ENCODE data around the gene OR10J1.

OR10J1 gene

DNA sequence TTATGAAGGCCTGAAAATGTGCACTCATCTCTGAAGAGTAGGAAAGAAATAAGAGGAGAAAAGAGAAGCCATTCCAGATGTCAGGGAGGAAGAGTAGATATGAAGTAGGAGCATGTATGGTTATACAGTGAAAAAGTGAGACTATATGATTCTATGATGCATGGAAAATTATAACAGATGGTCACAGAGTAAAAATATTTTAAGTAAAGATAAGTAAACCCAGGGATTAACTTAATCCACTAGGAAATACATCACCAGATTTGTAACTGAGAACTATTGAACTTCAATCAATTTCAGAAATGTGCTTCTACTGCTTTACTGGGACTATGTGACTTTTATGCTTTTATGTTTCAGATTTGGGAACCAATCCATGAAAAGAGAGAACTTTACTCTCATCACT lies at the start of gene OR10J1:
Gene OR10J1, plus strand, starts transcription at position 301 of the 400 bp plus-strand sequence. Its CDS starts 70 bp downstream, at position 371.
- CTCF ChIA-PET, result no interaction called here
- no peak for DNase-seq (ENCODE audit: extremely low spot score)
- TF ChIP-seq SP1 (IDR thresholded peaks at IDR 0.05) (no peak), L3MBTL2 (conservative IDR thresholded peaks at IDR 0.05) (no peak), LEF1 (IDR thresholded peaks at IDR 0.05; ENCODE audit: borderline replicate concordance) (no peak), NFRKB (IDR thresholded peaks at IDR 0.05) (no peak), FOXM1 (IDR thresholded peaks at IDR 0.05; ENCODE audit: borderline replicate concordance) (no peak), BHLHE40 (IDR thresholded peaks at IDR 0.05; ENCODE audit: borderline replicate concordance) (no peak), ELF4 (IDR thresholded peaks at IDR 0.05) (no peak), TARDBP (IDR thresholded peaks at IDR 0.05) (no peak), ZNF384 (IDR thresholded peaks at IDR 0.05) (no peak)
- TF ChIP-seq, protein P1, sequence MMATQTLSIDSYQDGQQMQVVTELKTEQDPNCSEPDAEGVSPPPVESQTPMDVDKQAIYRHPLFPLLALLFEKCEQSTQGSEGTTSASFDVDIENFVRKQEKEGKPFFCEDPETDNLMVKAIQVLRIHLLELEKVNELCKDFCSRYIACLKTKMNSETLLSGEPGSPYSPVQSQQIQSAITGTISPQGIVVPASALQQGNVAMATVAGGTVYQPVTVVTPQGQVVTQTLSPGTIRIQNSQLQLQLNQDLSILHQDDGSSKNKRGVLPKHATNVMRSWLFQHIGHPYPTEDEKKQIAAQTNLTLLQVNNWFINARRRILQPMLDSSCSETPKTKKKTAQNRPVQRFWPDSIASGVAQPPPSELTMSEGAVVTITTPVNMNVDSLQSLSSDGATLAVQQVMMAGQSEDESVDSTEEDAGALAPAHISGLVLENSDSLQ (IDR thresholded peaks at IDR 0.05), result no peak
- POLR2A ChIA-PET, result no interaction called here

GRCh38 chr1:159406821-159407220 lies 32.7 kb upstream of the OR10J1 start:
- ChIA-PET POLR2A (no interaction called here), CTCF (no interaction called here)
- no peak for DNase-seq (ENCODE audit: extremely low spot score)
- TF ChIP-seq LEF1 (IDR thresholded peaks at IDR 0.05; ENCODE audit: borderline replicate concordance) (no peak), FOXK2 (IDR thresholded peaks at IDR 0.05) (no peak), SUZ12 (IDR thresholded peaks at IDR 0.05) (no peak), ARNT (IDR thresholded peaks at IDR 0.05) (no peak), SP1 (IDR thresholded peaks at IDR 0.05) (no peak), ELF4 (IDR thresholded peaks at IDR 0.05) (no peak), L3MBTL2 (conservative IDR thresholded peaks at IDR 0.05) (no peak), NFRKB (IDR thresholded peaks at IDR 0.05) (no peak), TARDBP (IDR thresholded peaks at IDR 0.05) (no peak), FOXA1 (IDR thresholded peaks at IDR 0.05) (no peak), FOXM1 (IDR thresholded peaks at IDR 0.05; ENCODE audit: borderline replicate concordance) (no peak)

DNA sequence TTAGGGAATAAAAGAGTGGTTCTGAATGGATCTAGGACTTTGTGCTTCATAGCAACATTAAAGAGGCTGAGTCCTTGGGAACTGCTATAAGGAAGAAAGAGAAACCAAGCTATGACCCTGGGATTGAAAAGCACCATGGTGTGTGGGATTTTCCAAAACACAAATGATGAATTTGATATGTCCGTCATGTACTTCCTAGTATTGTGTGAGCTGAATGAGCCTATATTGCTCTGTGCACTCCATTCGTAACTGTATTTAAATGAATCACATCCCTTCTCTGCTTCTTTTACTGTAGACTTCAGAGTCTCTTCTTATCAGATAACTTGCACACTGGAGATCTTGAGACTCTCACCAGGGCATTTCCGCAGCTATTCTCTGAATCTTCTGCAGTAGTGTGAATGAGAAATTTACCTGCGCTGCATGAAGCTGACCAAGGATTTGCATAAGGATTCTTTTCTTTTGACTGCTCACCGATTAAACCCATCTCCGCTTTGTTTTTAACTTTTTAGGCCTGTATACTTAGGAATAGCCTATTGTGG lies 30.6 kb upstream of the OR10J1 start:
- no peak for DNase-seq (ENCODE audit: extremely low spot score)
- TF ChIP-seq FOXK2 (IDR thresholded peaks at IDR 0.05) (no peak), ELF4 (IDR thresholded peaks at IDR 0.05) (no peak), BHLHE40 (IDR thresholded peaks at IDR 0.05; ENCODE audit: borderline replicate concordance) (no peak), FOXA1 (IDR thresholded peaks at IDR 0.05) (no peak), L3MBTL2 (conservative IDR thresholded peaks at IDR 0.05) (no peak), ZNF384 (IDR thresholded peaks at IDR 0.05) (no peak), SUZ12 (IDR thresholded peaks at IDR 0.05) (no peak), ARNT (IDR thresholded peaks at IDR 0.05) (no peak), NFRKB (IDR thresholded peaks at IDR 0.05) (no peak), SP1 (IDR thresholded peaks at IDR 0.05) (no peak)
- TF ChIP-seq, protein P1 (IDR thresholded peaks at IDR 0.05), result no peak
- ChIA-PET POLR2A (no interaction called here), CTCF (no interaction called here)

DNA sequence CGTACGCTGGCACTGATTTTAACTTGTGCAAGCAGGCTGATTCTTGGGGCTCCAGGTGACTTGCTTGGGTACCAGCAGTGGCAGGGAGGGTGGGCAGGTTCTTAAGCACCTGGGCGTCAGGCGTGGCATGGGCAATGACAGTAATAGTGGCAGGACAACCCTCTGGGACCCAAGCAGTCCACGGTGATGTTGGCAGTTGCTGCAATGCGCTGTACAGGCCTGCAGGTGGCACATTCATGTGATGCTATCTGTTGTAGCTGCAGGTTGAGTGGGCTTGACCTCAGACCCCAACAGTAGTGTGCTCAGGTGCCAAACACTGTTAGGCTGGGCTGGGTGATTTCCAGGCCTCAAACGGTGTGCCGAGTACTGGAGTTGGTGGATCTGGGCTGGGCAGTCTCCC lies 17.7 kb upstream of the OR10J1 start:
- TF ChIP-seq LEF1 (IDR thresholded peaks at IDR 0.05; ENCODE audit: borderline replicate concordance), result no peak
- TF ChIP-seq ZNF384 (IDR thresholded peaks at IDR 0.05), result no peak
- no peak for TF ChIP-seq NFRKB (IDR thresholded peaks at IDR 0.05)
- TF ChIP-seq SP1 (IDR thresholded peaks at IDR 0.05), result no peak
- TF ChIP-seq CTBP1 (IDR thresholded peaks at IDR 0.05; ENCODE audit: borderline replicate concordance), result no peak
- TF ChIP-seq FOXK2 (IDR thresholded peaks at IDR 0.05), result no peak
- no peak for TF ChIP-seq ARNT (IDR thresholded peaks at IDR 0.05)
- no peak for TF ChIP-seq TARDBP (IDR thresholded peaks at IDR 0.05)
- no peak for TF ChIP-seq BHLHE40 (IDR thresholded peaks at IDR 0.05; ENCODE audit: borderline replicate concordance)
- TF ChIP-seq FOXA1 (IDR thresholded peaks at IDR 0.05), result no peak
- no peak for TF ChIP-seq SUZ12 (IDR thresholded peaks at IDR 0.05)
- TF ChIP-seq FOXM1 (IDR thresholded peaks at IDR 0.05; ENCODE audit: borderline replicate concordance), result no peak
- no peak for TF ChIP-seq L3MBTL2 (conservative IDR thresholded peaks at IDR 0.05)
- TF ChIP-seq HDGF (IDR thresholded peaks at IDR 0.05; ENCODE audit: borderline replicate concordance), result no peak
- TF ChIP-seq, protein P1 (IDR thresholded peaks at IDR 0.05), result no peak
- TF ChIP-seq ELF4 (IDR thresholded peaks at IDR 0.05), result no peak
- POLR2A ChIA-PET, result no interaction called here

GRCh38 chr1:159428536-159428935 lies 11.0 kb upstream of the OR10J1 start:
- DNase-seq (ENCODE audit: extremely low spot score), result no peak
- POLR2A ChIA-PET, result no interaction called here
- TF ChIP-seq SUZ12 (IDR thresholded peaks at IDR 0.05) (no peak), ELF4 (IDR thresholded peaks at IDR 0.05) (no peak), LEF1 (IDR thresholded peaks at IDR 0.05; ENCODE audit: borderline replicate concordance) (no peak), ARNT (IDR thresholded peaks at IDR 0.05) (no peak), ZNF384 (IDR thresholded peaks at IDR 0.05) (no peak), TARDBP (IDR thresholded peaks at IDR 0.05) (no peak), SP1 (IDR thresholded peaks at IDR 0.05) (no peak), BHLHE40 (IDR thresholded peaks at IDR 0.05; ENCODE audit: borderline replicate concordance) (no peak), CTBP1 (IDR thresholded peaks at IDR 0.05; ENCODE audit: borderline replicate concordance) (no peak), FOXM1 (IDR thresholded peaks at IDR 0.05; ENCODE audit: borderline replicate concordance) (no peak), FOXK2 (IDR thresholded peaks at IDR 0.05) (no peak)
- TF ChIP-seq, protein P1 (IDR thresholded peaks at IDR 0.05), result no peak
- CTCF ChIA-PET, result no interaction called here

More for the DNA sequence above, 17.7 kb upstream of the OR10J1 start:
- DNase-seq (ENCODE audit: extremely low spot score), result peak; percentile 14
- CTCF ChIA-PET, result no interaction called here

Data from HEK293T (cell line).